Coronary artery (tissue), 2 donors: ENCODE results near the gene STAB2.

Experiments
- DNase-seq: peaks from one replicate; pipeline ENCODE4 v3.0.0-alpha.2; 2017; ENCODE audit warnings: low spot score
- H3K27ac ChIP-seq, 2 donors: fragments of 200-600 bp; sonication (generic); one replicate each; pipeline ENCODE4 v1.5.1; 2016 to 2019
- H3K4me3 ChIP-seq: fragments of 200-600 bp; sonication (generic); 2 replicates; pipeline ENCODE4 v1.5.1; 2016; ENCODE audit warnings: mild to moderate bottlenecking, moderate library complexity
- TF ChIP-seq, protein P1 (sequence below): fragments of 200-600 bp; sonication (generic); IDR thresholded peaks from one replicate; pipeline ENCODE4 v1.5.1; 2019; ENCODE audit warnings: antibody characterized with exemption

STAB2 gene

DNA sequence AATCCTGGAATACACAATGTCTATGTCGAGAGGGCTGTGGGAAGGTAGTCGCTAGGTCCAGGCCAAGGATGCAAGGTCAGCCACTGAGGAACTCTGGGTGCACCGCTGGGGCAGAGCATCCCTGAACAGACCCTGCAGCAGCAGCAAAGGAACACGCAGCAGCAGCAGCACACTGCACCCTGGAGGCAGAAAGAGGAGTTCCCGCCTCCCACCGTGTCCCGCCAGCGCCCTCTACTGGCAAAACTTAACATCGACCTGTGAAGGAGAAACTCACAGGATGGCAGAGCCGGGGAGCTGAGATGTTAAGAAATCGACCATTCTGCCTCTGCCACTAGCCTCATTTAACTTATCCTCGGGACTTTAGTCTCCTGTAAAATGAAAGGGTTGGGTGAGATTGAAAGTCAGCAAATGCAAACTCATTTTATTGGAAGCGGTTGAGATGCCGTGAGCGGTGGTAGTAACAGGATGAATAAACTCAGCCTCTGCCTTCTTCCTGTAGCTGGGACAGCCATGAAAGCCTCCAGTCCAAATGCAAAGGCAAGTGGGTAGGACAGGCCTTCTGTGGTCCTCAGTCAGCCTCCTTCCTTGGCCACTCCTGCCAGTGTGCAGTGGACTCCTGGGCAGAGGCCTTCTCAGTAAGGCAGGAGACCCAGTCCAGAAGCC, 45.6 kb downstream of the STAB2 start:
- H3K27ac ChIP-seq: no peak overlapping the region

DNA sequence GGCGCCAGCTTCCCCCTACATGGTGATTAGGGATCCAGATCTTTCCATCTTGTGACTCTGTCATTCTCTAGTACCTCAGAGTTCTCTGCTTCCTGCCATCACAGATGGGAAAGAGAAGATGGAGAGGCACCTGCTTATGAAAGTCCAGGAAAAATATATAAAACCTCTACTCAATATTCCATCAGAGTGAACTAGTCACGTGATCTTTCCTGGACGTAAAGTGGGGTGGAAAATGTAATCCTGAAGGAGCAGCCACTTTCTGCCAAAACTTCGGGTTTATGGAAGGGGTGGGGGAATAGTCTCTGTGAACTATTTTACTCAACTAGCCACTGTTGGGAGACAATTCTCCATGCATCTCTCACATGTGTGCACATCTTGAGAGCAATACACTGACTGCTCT, 47.7 kb downstream of the STAB2 start:
- no peak for DNase-seq
- TF ChIP-seq, protein P1, sequence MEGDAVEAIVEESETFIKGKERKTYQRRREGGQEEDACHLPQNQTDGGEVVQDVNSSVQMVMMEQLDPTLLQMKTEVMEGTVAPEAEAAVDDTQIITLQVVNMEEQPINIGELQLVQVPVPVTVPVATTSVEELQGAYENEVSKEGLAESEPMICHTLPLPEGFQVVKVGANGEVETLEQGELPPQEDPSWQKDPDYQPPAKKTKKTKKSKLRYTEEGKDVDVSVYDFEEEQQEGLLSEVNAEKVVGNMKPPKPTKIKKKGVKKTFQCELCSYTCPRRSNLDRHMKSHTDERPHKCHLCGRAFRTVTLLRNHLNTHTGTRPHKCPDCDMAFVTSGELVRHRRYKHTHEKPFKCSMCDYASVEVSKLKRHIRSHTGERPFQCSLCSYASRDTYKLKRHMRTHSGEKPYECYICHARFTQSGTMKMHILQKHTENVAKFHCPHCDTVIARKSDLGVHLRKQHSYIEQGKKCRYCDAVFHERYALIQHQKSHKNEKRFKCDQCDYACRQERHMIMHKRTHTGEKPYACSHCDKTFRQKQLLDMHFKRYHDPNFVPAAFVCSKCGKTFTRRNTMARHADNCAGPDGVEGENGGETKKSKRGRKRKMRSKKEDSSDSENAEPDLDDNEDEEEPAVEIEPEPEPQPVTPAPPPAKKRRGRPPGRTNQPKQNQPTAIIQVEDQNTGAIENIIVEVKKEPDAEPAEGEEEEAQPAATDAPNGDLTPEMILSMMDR: no peak

More for the DNA sequence above, 45.6 kb downstream of the STAB2 start:
- H3K4me3 ChIP-seq: no peak overlapping the region
- DNase-seq: no peak
- TF ChIP-seq, protein P1: no peak

DNA sequence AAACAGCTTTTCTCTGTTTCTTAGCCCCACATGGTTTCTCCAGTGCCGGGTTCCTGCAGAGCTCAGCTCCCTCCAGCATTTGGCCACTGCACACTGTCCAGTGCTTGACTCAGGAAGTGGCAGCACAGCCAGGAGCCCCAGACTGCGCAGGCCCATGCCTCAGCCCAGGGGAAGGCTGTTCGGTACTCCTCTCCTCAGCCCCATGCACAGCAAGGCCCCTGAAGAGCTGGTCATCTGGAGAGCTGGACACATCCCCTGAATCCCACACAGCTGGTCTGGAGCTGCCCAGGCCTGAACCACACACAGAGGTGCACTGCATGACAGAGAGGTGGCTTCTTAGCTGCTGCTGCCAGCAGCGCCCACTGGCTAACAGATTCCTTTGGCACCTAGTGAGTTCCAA, 48.3 kb downstream of the STAB2 start:
- Histone ChIP-seq H3K4me3 (no peak overlapping the region), H3K27ac (no peak overlapping the region)
- TF ChIP-seq, protein P1: no peak
- DNase-seq: no peak

More for the DNA sequence above, 47.7 kb downstream of the STAB2 start:
- Histone ChIP-seq H3K27ac (no peak overlapping the region), H3K4me3 (no peak overlapping the region)

DNA sequence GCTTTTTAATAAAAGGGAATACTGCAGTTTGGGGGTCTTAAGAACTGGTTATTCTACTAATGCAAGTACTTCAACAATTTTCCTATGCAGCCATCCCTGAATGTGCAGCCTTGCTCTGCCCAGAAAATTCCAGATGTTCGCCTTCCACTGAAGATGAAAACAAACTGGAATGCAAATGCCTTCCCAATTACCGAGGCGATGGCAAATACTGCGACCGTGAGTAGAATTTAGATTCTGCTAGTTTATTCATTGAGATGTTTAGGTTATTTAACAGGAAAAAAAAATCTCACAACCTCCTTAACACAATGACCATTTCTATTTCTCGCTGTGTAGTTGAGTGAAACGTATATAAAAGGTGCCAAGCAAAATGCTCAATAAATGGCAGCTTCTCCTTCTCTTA, 49.9 kb downstream of the STAB2 start:
- TF ChIP-seq, protein P1: no peak
- H3K4me3 ChIP-seq: no peak overlapping the region
- H3K27ac ChIP-seq: no peak overlapping the region
- no peak for DNase-seq

DNA sequence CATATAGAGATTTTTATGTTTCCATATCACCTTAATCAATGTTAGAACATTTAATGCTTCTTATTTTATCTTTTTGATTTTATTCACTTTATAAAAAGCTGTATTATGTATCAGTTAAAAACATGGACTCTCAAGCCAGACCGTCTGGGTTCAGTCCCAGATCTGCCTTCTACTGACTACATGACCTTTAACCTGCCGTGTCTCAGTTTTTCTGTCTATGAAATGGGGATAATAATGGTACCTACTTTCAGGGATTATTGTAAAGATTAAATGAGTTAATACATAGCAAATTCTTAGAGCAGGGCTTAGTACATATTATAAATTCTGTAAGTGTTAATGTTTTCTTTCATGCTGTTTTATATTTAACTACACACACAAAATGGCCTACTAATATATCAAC, 50.4 kb downstream of the STAB2 start:
- H3K27ac ChIP-seq: no peak overlapping the region
- no peak overlapping the region for H3K4me3 ChIP-seq
- TF ChIP-seq, protein P1: no peak
- DNase-seq: no peak

DNA sequence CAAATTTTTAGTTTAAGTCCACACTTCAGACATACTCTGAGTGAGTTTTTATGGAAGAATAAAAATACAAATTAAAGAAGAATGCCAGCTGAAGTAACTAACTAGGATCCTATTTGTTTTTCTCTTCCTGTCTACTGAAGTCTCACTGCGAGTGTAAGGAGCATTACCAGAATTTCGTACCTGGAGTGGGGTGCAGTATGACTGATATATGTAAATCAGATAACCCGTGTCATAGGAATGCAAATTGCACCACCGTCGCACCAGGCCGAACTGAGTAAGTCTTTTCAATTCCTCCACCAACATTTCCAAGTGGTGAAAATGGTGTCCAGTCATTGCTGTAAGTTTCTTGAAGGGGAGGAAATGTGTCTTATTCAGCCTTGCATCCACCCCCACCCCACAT, 52.9 kb downstream of the STAB2 start:
- H3K27ac ChIP-seq: no peak overlapping the region
- no peak for DNase-seq
- H3K4me3 ChIP-seq: no peak overlapping the region
- TF ChIP-seq, protein P1: no peak

DNA sequence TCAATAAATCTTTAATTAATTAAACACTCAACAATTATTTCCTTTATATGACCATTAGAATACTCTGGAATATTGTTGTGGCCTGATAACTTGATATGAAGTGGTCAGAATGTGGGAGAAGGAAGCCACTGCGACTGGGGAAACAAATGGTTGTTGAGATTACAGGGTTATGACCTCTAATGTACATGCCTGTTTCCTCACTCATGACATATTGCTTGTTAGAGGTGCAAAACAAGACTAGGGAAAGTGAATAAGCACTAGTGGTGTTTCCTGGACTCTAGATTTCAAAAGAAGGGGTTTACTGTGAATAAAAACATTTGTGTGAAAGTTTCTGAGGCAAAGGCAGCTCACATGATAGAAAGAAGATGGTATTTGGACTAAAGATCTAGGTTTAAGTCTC, 53.3 kb downstream of the STAB2 start:
- DNase-seq: no peak
- TF ChIP-seq, protein P1: no peak
- Histone ChIP-seq H3K27ac (no peak overlapping the region), H3K4me3 (no peak overlapping the region)
